H1 (cell line): ENCODE results near the gene ATP6V1A. TPM values are rescaled to one million over a fixed set of nuclear protein-coding genes. Genes with fewer than 3 reads are reported as not detected.

Experiments used
- CTCF ChIA-PET: fragments of 300-600 bp; sonication (Branson Sonifier 250); formaldehyde crosslinking; loops from one replicate; lab custom pipeline; 2021; ENCODE audit not compliant: partially characterized antibody; lab: Charles Lee
- POLR2A ChIA-PET: fragments of 300-600 bp; sonication (Branson Sonifier 250); formaldehyde crosslinking; loops from one replicate; lab custom pipeline; 2021; ENCODE audit warnings: inconsistent platforms; ENCODE audit not compliant: partially characterized antibody; lab: Charles Lee
- DNase-seq, 2 experiments: peaks; one replicate each; pipeline versions ENCODE4 v3.0.0 to v3.0.0-alpha.2; 2010 to 2022; ENCODE audit warnings: low spot score in 2 of 2, low read depth in 1 of 2, mixed read lengths in 1 of 2
- FAIRE-seq: peaks from 2 replicates; lab custom pipeline; 2011; peaks lifted over from hg19 to GRCh38; lab: Jason Lieb, UNC
- H2AFZ ChIP-seq: 2 replicates; pipeline ENCODE4 v1.8.1; 2012; ENCODE audit warnings: low read length, inconsistent platforms
- H2AK5ac ChIP-seq: 2 replicates; pipeline ENCODE4 v1.6.1; 2013; ENCODE audit warnings: low read depth, low read length
- H2BK120ac ChIP-seq: replicated peaks from 2 replicates; pipeline ENCODE3; 2013; ENCODE audit warnings: low read depth, low read length, inconsistent platforms
- H2BK12ac ChIP-seq: 2 replicates; pipeline ENCODE4 v1.6.1; 2013; ENCODE audit warnings: low read depth, low read length
- H2BK15ac ChIP-seq: 2 replicates; pipeline ENCODE4 v1.6.1; 2013; ENCODE audit warnings: low read length
- H2BK20ac ChIP-seq: 2 replicates; pipeline ENCODE4 v1.6.1; 2013; ENCODE audit warnings: low read length
- H2BK5ac ChIP-seq: 2 replicates; pipeline ENCODE4 v1.6.1; 2013; ENCODE audit warnings: low read depth, low read length
- H3K14ac ChIP-seq: 2 replicates; pipeline ENCODE4 v1.6.1; 2013; ENCODE audit warnings: inconsistent platforms; ENCODE audit not compliant: insufficient read length
- H3K18ac ChIP-seq: 2 replicates; pipeline ENCODE4 v1.6.1; 2013; ENCODE audit warnings: low read length; ENCODE audit errors: extremely low read depth
- H3K23ac ChIP-seq: 2 replicates; pipeline ENCODE4 v1.6.1; 2013; ENCODE audit warnings: inconsistent platforms; ENCODE audit not compliant: insufficient read length
- H3K23me2 ChIP-seq: 2 replicates; pipeline ENCODE4 v1.6.1; 2013; ENCODE audit warnings: low read depth, low read length
- H3K27ac ChIP-seq: 2 replicates; pipeline ENCODE4 v1.6.1; 2011; ENCODE audit warnings: low read depth, low read length, inconsistent platforms
- H3K27me3 ChIP-seq, 4 experiments: replicated peaks in 1 of 4; 1 replicate in 1 of 4; 2 replicates in 3 of 4; pipeline versions ENCODE4 v1.6.1 to v1.8.1; 2011 to 2013; ENCODE audit warnings: low read length in 3 of 4, mild to moderate bottlenecking in 3 of 4, inconsistent platforms in 2 of 4, mixed read lengths in 2 of 4, moderate library complexity in 1 of 4; ENCODE audit not compliant: control insufficient read depth in 3 of 4, insufficient read depth in 3 of 4; ENCODE audit errors: extremely low read depth in 1 of 4
- H3K36me3 ChIP-seq, 4 experiments: 2 replicates each; pipeline versions ENCODE4 v1.6.1 to v1.8.1; 2011 to 2013; ENCODE audit warnings: mild to moderate bottlenecking in 4 of 4, low read length in 3 of 4, moderate library complexity in 2 of 4, control low read depth in 1 of 4, inconsistent platforms in 1 of 4; ENCODE audit not compliant: insufficient read depth in 4 of 4, control insufficient read depth in 2 of 4
- H3K4ac ChIP-seq: replicated peaks from 2 replicates; pipeline ENCODE3; 2013; ENCODE audit warnings: low read length, low read depth, mixed read lengths, inconsistent platforms; ENCODE audit not compliant: insufficient read length
- H3K4me1 ChIP-seq, 4 experiments: replicated peaks in 1 of 4; 1 replicate in 1 of 4; 2 replicates in 3 of 4; pipeline versions ENCODE4 v1.6.1 to v1.8.1; 2011 to 2013; ENCODE audit warnings: low read length in 3 of 4, inconsistent platforms in 2 of 4, mixed read lengths in 1 of 4; ENCODE audit not compliant: insufficient read depth in 4 of 4, control insufficient read depth in 3 of 4
- H3K4me2 ChIP-seq, 2 experiments: 2 replicates each; pipeline versions ENCODE4 v1.6.1 to v1.8.1; 2011 to 2013; ENCODE audit warnings: low read depth in 2 of 2, low read length in 2 of 2, control low read depth in 1 of 2, inconsistent platforms in 1 of 2, mild to moderate bottlenecking in 1 of 2; ENCODE audit not compliant: insufficient read depth in 1 of 2
- H3K4me3 ChIP-seq, 4 experiments: fragments of 200-600, 300-600 bp in 1 of 4; sonication (generic), shearing (Covaris generic), sonication (Bioruptor Twin) in 1 of 4; 2 replicates each; pipeline versions ENCODE4 v1.5.1 to v1.8.1; 2011 to 2016; ENCODE audit warnings: low read length in 4 of 4, low read depth in 3 of 4, control low read depth in 2 of 4, inconsistent platforms in 2 of 4, mild to moderate bottlenecking in 2 of 4, mixed read lengths in 1 of 4, moderate library complexity in 1 of 4; ENCODE audit not compliant: insufficient read depth in 2 of 4; ENCODE audit errors: extremely low read depth in 1 of 4
- H3K56ac ChIP-seq: replicated peaks from 2 replicates; pipeline ENCODE3; 2013; ENCODE audit warnings: low read depth, mild to moderate bottlenecking, mixed read lengths, low read length, inconsistent platforms; ENCODE audit not compliant: insufficient read length
- H3K79me1 ChIP-seq: 2 replicates; pipeline ENCODE4 v1.6.1; 2013; ENCODE audit warnings: low read depth, low read length, control low read depth
- H3K79me2 ChIP-seq, 2 experiments: 2 replicates each; pipeline versions ENCODE4 v1.6.1 to v1.8.1; 2012 to 2013; ENCODE audit warnings: low read length in 2 of 2, mild to moderate bottlenecking in 2 of 2, inconsistent platforms in 1 of 2; ENCODE audit not compliant: insufficient read depth in 2 of 2, control insufficient read depth in 1 of 2
- H3K9ac ChIP-seq, 4 experiments: replicated peaks in 1 of 4; 1 replicate in 1 of 4; 2 replicates in 3 of 4; pipeline versions ENCODE4 v1.6.1 to v1.8.1; 2011 to 2013; ENCODE audit warnings: low read depth in 3 of 4, low read length in 3 of 4, control low read depth in 2 of 4, mild to moderate bottlenecking in 2 of 4, moderate library complexity in 2 of 4, inconsistent platforms in 1 of 4; ENCODE audit errors: extremely low read depth in 1 of 4
- H3K9me3 ChIP-seq, 2 experiments: 2 replicates each; pipeline versions ENCODE4 v1.6.1 to v1.8.1; 2012 to 2013; ENCODE audit warnings: mild to moderate bottlenecking in 2 of 2, moderate library complexity in 2 of 2, control low read depth in 1 of 2, inconsistent platforms in 1 of 2, low read depth in 1 of 2, low read length in 1 of 2, mixed read lengths in 1 of 2; ENCODE audit not compliant: insufficient read depth in 2 of 2
- H4K20me1 ChIP-seq, 2 experiments: replicated peaks in 1 of 2; 2 replicates each; pipeline versions ENCODE3 to v1.8.1; 2011 to 2013; ENCODE audit warnings: inconsistent platforms in 2 of 2, low read length in 2 of 2, mild to moderate bottlenecking in 1 of 2; ENCODE audit not compliant: insufficient read depth in 2 of 2, control insufficient read depth in 1 of 2
- H4K5ac ChIP-seq: 2 replicates; pipeline ENCODE4 v1.6.1; 2013; ENCODE audit warnings: low read length, low read depth, mixed read lengths, inconsistent platforms; ENCODE audit not compliant: insufficient read length
- H4K8ac ChIP-seq: 2 replicates; pipeline ENCODE4 v1.8.0; 2013; ENCODE audit warnings: mild to moderate bottlenecking, moderate library complexity, low read length, inconsistent platforms; ENCODE audit not compliant: insufficient read depth; ENCODE audit errors: extremely low read depth
- H4K91ac ChIP-seq: replicated peaks from 2 replicates; pipeline ENCODE3; 2013; ENCODE audit warnings: low read length, mixed read lengths, inconsistent platforms; ENCODE audit not compliant: insufficient read length
- ASH2L ChIP-seq: fragments of 200-600, 300-600 bp; sonication (generic); IDR thresholded peaks from one replicate; pipeline ENCODE4 v1.7.1; 2017; ENCODE audit warnings: low read length
- CTBP2 ChIP-seq: IDR thresholded peaks from 2 replicates; pipeline ENCODE4 v1.7.0; 2011; ENCODE audit warnings: borderline replicate concordance, mild to moderate bottlenecking, moderate library complexity, mixed read lengths, low read length; ENCODE audit not compliant: insufficient read depth, insufficient read length
- FOSL1 ChIP-seq: IDR thresholded peaks from 2 replicates; pipeline ENCODE4 v1.6.1; 2011; ENCODE audit warnings: mild to moderate bottlenecking, low read depth, low read length, moderate library complexity; ENCODE audit not compliant: insufficient read depth
- MAFK ChIP-seq: IDR thresholded peaks from 2 replicates; pipeline ENCODE4 v1.6.1; 2012; ENCODE audit warnings: low read depth, mild to moderate bottlenecking, improper control_type of control experiment, low read length
- NANOG ChIP-seq: IDR thresholded peaks from 2 replicates; pipeline ENCODE4 v1.6.1; 2011; ENCODE audit warnings: low read length, low read depth, mild to moderate bottlenecking, inconsistent platforms; ENCODE audit not compliant: insufficient read depth, poor library complexity, severe bottlenecking
- RAD21 ChIP-seq, 2 experiments: IDR thresholded peaks in 1 of 2; conservative IDR thresholded peaks in 1 of 2; 2 replicates each; pipeline ENCODE4 v1.6.1; 2011; ENCODE audit warnings: low read depth in 2 of 2, low read length in 2 of 2, improper control_type of control experiment in 1 of 2, inconsistent platforms in 1 of 2, mild to moderate bottlenecking in 1 of 2, moderate library complexity in 1 of 2
- SIN3A ChIP-seq, 2 experiments: IDR thresholded peaks in 1 of 2; conservative IDR thresholded peaks in 1 of 2; 2 replicates each; pipeline ENCODE4 v1.6.1; 2011 to 2012; ENCODE audit warnings: low read length in 2 of 2, improper control_type of control experiment in 1 of 2, low read depth in 1 of 2, mild to moderate bottlenecking in 1 of 2
- YY1 ChIP-seq: IDR thresholded peaks from 2 replicates; pipeline ENCODE4 v1.6.1; 2011; ENCODE audit warnings: low read depth, mild to moderate bottlenecking, low read length
- WGBS, 2 experiments: shearing (Covaris generic) in 1 of 2; methylation state at CpG; one replicate each; pipeline versions ENCODE4 v1.1.6 to v1.1.7; 2013 to 2015; ENCODE audit warnings: low lambda C conversion rate in 2 of 2, mixed read lengths in 2 of 2, inconsistent platforms in 1 of 2, low coverage in 1 of 2, missing lambda C conversion rate in 1 of 2; ENCODE audit not compliant: insufficient replicate concordance in 2 of 2, insufficient coverage in 1 of 2, insufficient read length in 1 of 2; ENCODE audit errors: extremely low coverage in 1 of 2, missing lambda C conversion rate in 1 of 2; 5-methylcytosine and 5-hydroxymethylcytosine counted together
- polyA plus RNA-seq, 7 experiments: library from polyadenylated mRNA; depleted of rRNA in 3 of 7; stranded (reverse) in 5 of 7; unstranded in 2 of 7; fragments of >200 nt in 5 of 7; fragments of 200-250 nt in 2 of 7; gene quantifications; 1 replicate in 5 of 7; 2 replicates in 1 of 7; 4 replicates in 1 of 7; pipeline versions ENCODE4 v1.2.1 to v1.2.3, GENCODE V29; 2011 to 2013; ENCODE audit warnings: missing spikeins in 2 of 7, mixed read lengths in 2 of 7
- total RNA-seq: library from RNA; stranded (reverse); fragmentation: NEBNext Ultra II Directional; extraction: Animal tissue kit (Norgen Biotek cat#: 25700); gene quantifications from 2 replicates; pipeline ENCODE4 v1.2.1, GENCODE V29; 2021

Gene ATP6V1A
- total and polyA plus RNA-seq, 2 of the 8 experiments (the other 6 are each of a cell fraction or from before 2014, with no cell fraction given): 15.4 to 90.9 TPM

GRCh38 chr3:113747283-113748046, 630 bp downstream of the ATP6V1A start:
- Histone ChIP-seq H4K91ac (peak overlapping the region; percentile 38), H3K79me1 (no peaks in the 10 kb centered on the region), H3K9me3 (no peaks in the 10 kb centered on the region), H2BK20ac (no peak overlapping the region), H3K27ac (peak overlapping the region; percentile 87), H4K8ac (no peak overlapping the region; the same call in 1 of the 2 replicates), H2AFZ (peak overlapping the region; percentile 27), H3K4me2 (peak overlapping the region; percentile 85 to 95), H2BK5ac (peak overlapping the region; percentile 84), H3K36me3 (no peaks in the 10 kb centered on the region), H2BK120ac (no peak overlapping the region), H4K20me1 (peaks cover 0 to 1% of the 10 kb centered on the region in 2 experiments), H2BK12ac (peak overlapping the region; percentile 12; the same call in 1 of the 2 replicates), H3K79me2 (peaks cover 8 to 88% of the 10 kb centered on the region in 2 experiments), H3K23ac (no peak overlapping the region), H3K9ac (peak overlapping the region; percentile 56 to 84 (median 78)), H3K4me3 (peak overlapping the region; percentile 95 to 100 (median 98)), H3K4ac (no peak overlapping the region), H3K4me1 (peaks cover 0 to 6% (median 1%) of the 10 kb centered on the region in 4 experiments; a peak in 4 of 7 replicates), H3K56ac (no peak overlapping the region), H2AK5ac (no peak overlapping the region), H2BK15ac (no peak overlapping the region), H4K5ac (no peak overlapping the region), H3K18ac (no peak overlapping the region), H3K27me3 (no peaks in the 10 kb centered on the region), H3K23me2 (peaks cover 13% of the 10 kb centered on the region), H3K14ac (no peak overlapping the region)
- WGBS, 2 experiments: 7% methylated on average over 18 of the region's 18 CpGs; no CpG with 5 or more reads in 1 of the 2 experiments
- no peak for DNase-seq
- POLR2A ChIA-PET: interaction anchor here (0.6 to 3.4 kb wide), 12 partner anchors 9 to 233 kb away, joined by 3 to 21 read pairs (median 5); partner anchors contain the start of gene SPICE1
- CTCF ChIA-PET: interaction anchor here (0.5 to 1.3 kb wide), 7 partner anchors 9 to 91 kb away, joined by 3 to 6 read pairs (median 4); partner anchors contain the start of gene GRAMD1C
- peak; percentile 24 for FAIRE-seq
- TF ChIP-seq ASH2L: peak; percentile 29
- peak in 1 of 2 experiments; percentile 40; a peak in 2 of 4 replicates for TF ChIP-seq SIN3A (conservative IDR thresholded peaks at IDR 0.05 in 1 of 2, IDR thresholded peaks at IDR 0.05 in 1 of 2; ENCODE audit: low read depth in 1 of 2, low read length in 2 of 2)
- TF ChIP-seq YY1: peak; percentile 81
- no peak for TF ChIP-seq FOSL1
- no peak for TF ChIP-seq MAFK
- no peak for TF ChIP-seq CTBP2
- TF ChIP-seq RAD21 (IDR thresholded peaks at IDR 0.05 in 1 of 2, conservative IDR thresholded peaks at IDR 0.05 in 1 of 2; ENCODE audit: low read depth in 2 of 2, low read length in 2 of 2): no peak
- TF ChIP-seq NANOG: no peak
